HG03175 (cell line): Measurements from ENCODE around the gene TRNAU1AP.
"Not testable (repeated sequence)": the region's sequence is repeated elsewhere in the genome, so short reads cannot be mapped to it uniquely, and the experiment has no call there.

Experiments used
- ATAC-seq: cut with Tn5 transposase; IDR thresholded peaks from one replicate; pipeline ENCODE4 v1.9.1; 2021; ENCODE audit warnings: mild to moderate bottlenecking, moderate library complexity; ENCODE audit not compliant: unreplicated experiment

Gene TRNAU1AP

GRCh38 chr1:28552758-28553663 is at the start of gene TRNAU1AP:
TSS of gene TRNAU1AP (plus strand) at chr1:28553085. CDS start at chr1:28553111, 26 bp downstream.
- peak; percentile 90 for ATAC-seq

DNA sequence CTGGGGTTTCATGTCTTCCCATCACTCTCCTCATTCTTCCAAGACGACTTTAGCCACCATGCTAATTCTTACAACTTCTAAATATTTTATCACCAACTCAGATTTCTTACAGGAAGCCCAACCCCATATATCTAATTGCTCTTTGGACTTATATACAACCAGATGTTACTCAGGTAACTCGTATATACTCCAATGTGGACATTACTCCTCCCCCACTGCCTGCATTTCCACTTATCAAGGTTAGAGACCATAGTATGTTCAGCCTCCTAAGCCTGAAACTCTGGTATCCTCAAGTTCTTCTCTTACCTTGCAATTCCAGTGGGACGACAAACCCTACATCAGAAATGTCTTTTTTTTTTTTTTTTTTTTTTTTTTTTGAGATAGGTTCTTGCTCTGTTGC is 49.8 kb upstream of the TRNAU1AP start:
- ATAC-seq, result no peak

- ATAC-seq, result peak; percentile 80
Measured at GRCh38 chr1:28505406-28506187, 47.3 kb upstream of the TRNAU1AP start, which contains the start of gene RCC1. TSS of gene RCC1 (plus strand) at chr1:28506043. CDS start at chr1:28529867, 23,824 bp downstream.

DNA sequence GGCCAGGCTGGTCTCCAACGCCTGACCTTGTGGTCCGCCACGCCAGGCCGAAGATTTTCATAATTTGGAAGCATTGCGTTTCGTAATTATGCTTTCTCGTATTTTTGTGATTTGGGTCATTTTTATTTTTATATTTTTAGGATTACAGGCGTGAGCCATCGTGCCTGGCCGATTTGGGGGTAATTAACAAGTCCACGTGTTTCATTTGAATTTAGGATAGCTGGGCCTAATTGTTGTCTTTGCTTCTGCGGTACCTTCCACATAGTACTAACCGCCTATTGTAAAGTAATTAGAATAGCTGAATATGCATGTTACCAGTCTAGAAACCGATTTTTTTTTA is 46.0 kb upstream of the TRNAU1AP start:
- ATAC-seq, result no peak

- ATAC-seq, result no peak
Measured at GRCh38 chr1:28507247-28507645, 45.6 kb upstream of the TRNAU1AP start.

DNA sequence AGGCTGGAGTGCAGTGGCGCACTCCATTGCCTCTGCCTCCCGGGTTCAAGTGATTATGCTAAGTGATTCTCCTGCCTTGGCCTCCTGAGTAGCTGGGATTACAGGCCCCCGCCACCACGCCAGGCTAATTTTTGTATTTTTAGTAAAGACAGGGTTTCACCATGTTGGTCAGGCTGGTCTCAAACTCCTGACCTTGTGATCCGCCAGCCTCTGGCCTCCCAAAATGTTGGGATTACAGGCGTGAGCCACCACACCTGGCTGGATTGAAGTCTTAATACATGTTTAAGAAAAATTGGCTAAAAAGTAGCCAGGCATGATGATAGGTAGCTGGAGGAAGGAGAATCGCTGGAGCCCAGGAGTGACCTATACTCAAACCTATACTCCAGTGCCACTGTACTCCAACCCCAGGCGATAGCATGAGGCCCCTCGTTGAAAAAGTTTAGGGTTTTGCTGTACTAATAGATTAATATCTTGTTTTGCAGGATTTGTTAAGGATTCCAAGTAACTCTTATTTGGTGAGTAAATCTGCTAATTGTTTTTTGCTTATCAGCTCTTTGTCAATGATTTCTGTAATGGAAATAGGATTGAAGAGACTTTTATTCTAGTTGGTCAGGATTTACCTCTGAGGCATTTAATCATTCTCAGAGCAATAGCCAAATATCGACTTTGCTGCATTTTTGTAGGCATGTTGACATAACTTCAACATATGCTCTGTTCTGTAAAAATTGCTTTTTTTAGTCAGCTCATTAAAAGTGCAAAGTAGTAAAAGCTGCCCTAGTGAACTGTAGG is 45.0 kb upstream of the TRNAU1AP start:
- no peak for ATAC-seq

DNA sequence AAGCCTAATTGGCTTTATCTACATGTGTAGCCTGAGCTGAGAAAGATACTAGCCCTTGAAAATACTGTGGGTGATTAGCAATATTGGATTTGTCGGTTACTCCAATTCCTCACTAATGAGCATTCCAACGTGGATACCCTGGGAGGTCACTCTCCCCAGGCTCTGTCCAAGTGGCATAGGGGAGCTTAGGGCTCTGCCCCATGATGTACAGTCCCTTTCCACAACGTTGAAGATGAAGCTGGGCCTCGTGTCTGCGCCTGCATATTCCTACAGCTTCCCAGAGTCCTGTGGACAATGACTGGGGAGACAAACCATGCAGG is 44.5 kb upstream of the TRNAU1AP start:
- ATAC-seq, result no peak

DNA sequence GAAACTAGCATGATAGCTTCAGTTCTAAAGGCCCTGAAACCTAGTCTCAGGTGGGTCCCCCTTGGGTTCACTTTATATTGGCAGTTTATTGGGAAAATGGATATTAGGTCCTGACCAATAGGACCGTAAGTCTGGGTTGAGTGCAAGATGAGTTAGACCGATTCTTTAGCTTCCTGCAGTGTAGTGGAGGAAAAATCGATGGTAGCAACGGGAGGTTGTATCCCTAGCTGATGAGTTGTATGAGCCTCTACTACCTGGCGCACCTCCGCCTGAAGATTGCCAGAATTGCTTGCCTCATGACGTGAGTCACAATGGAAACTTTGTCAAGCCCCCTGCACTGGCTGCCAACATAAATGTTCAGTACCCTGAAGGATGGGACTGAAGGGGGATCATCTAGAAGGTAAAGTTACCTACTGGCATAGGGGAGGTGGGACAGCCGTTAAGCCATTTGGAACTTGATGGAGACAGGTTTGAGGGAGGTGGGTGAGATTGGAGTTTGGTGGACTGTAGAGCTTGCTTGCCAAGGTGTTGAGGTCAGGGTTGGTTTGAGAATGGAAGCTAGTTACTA is 43.1 kb upstream of the TRNAU1AP start:
- no peak for ATAC-seq

GRCh38 chr1:28510273-28510969 is 42.5 kb upstream of the TRNAU1AP start:
- ATAC-seq, result no peak

GRCh38 chr1:28510970-28511440 is 41.9 kb upstream of the TRNAU1AP start:
- ATAC-seq, result no peak

- ATAC-seq, result no peak
Measured at GRCh38 chr1:28512058-28512611, 40.8 kb upstream of the TRNAU1AP start.

- ATAC-seq, result not testable (repeated sequence)
Measured at GRCh38 chr1:28514445-28514933, 38.4 kb upstream of the TRNAU1AP start.

- ATAC-seq, result no peak
Measured at GRCh38 chr1:28516518-28516956, 36.3 kb upstream of the TRNAU1AP start.

DNA sequence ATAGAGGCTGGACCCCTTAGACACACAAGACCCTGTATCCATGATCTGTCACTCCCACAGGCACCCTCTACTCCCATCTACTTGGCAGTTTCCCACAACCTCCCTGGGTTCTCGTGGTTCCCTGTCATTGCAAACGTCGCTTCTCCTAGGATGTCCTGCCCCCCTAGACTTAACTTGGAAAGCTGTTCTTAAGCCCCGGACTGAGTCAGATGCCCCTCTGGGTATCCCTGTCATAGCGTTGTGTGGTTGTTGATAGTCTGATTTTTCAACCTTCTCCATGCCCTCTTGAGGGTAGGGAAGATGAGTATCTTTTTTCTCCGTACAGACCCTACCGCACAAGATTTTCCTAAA is 35.3 kb upstream of the TRNAU1AP start:
- no peak for ATAC-seq

- ATAC-seq, result peak; percentile 80
Measured at GRCh38 chr1:28518000-28518744, 34.7 kb upstream of the TRNAU1AP start.

- peak; percentile 32 for ATAC-seq
Measured at GRCh38 chr1:28518745-28519341, 34.0 kb upstream of the TRNAU1AP start.

DNA sequence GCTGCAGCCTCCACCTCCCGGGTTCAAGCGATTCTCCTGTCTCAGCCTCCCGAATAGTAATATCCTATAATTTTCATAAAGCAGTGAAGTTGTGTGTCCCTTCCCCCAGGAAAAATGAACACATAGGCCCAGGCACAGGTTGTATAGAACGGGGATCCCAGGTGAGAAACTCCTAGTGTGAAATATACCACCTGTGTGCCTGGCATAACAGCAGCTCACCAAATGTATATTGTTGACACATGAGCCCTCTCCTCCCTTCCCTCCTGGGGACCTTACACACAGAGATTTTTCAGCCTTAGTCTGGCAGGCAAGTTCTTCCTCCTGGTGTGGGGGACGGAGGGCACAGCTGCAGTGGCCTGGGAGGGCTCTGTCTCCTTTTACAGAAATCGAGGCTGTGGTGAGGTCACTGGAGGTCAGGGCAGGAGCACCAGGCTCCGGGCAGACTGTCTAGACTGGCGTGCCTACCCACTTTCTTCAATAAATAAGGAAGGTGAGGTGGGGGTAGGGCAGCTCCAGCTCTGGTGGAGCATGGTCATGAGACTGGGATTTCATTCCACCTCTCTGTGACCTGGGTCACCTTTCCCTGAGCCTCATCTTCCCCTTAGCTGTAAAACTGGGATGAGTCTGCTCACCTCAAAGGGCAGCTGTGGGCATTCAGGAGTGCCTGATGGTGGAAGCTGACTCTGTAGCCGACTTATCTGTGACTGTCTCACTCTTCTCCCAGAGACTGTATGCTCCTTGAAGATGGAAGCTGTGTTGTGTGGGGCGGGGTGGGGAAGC is 32.7 kb upstream of the TRNAU1AP start:
- no peak for ATAC-seq

- not testable (repeated sequence) for ATAC-seq
Measured at GRCh38 chr1:28520796-28521195, 32.1 kb upstream of the TRNAU1AP start.
